SK-MEL-5 (cell line): ENCODE results near the gene CLCN6. TPM values are rescaled to one million over a fixed set of nuclear protein-coding genes. Genes with fewer than 3 reads are reported as not detected.

Experiments used
- DNase-seq: peaks from one replicate; pipeline ENCODE4 v3.0.0-alpha.2; 2016; ENCODE audit warnings: low read depth, low spot score
- in situ Hi-C: cut with HindIII; loops from 2 replicates; pipeline ENCODE4 v1.10.0; 2016; ENCODE audit warnings: low sequenced_read_pairs, high pct_unique_total_duplicates, low pct_unique_long_range_greater_than_20kb
- polyA plus RNA-seq, 2 experiments: library from polyadenylated mRNA; depleted of rRNA; stranded (reverse); fragments of >200 nt; gene quantifications; 2 replicates each; pipeline ENCODE4 v1.2.3, GENCODE V29; 2015
- total RNA-seq: library from RNA; depleted of rRNA; stranded (reverse); fragments of >200 nt; shearing (Covaris generic); gene quantifications from 2 replicates; pipeline ENCODE4 v1.2.3, GENCODE V29; 2014; rRNA removed

CLCN6 gene
- 6.2 and 7.9 TPM in 2 replicates for total RNA-seq
- 11.3 and 12.0 TPM in 2 replicates for polyA plus RNA-seq (2015; cell fraction: cytosol; rRNA removed)
- 67.9 and 117 TPM in 2 replicates for polyA plus RNA-seq (2015; cell fraction: nucleus; rRNA removed)

DNA sequence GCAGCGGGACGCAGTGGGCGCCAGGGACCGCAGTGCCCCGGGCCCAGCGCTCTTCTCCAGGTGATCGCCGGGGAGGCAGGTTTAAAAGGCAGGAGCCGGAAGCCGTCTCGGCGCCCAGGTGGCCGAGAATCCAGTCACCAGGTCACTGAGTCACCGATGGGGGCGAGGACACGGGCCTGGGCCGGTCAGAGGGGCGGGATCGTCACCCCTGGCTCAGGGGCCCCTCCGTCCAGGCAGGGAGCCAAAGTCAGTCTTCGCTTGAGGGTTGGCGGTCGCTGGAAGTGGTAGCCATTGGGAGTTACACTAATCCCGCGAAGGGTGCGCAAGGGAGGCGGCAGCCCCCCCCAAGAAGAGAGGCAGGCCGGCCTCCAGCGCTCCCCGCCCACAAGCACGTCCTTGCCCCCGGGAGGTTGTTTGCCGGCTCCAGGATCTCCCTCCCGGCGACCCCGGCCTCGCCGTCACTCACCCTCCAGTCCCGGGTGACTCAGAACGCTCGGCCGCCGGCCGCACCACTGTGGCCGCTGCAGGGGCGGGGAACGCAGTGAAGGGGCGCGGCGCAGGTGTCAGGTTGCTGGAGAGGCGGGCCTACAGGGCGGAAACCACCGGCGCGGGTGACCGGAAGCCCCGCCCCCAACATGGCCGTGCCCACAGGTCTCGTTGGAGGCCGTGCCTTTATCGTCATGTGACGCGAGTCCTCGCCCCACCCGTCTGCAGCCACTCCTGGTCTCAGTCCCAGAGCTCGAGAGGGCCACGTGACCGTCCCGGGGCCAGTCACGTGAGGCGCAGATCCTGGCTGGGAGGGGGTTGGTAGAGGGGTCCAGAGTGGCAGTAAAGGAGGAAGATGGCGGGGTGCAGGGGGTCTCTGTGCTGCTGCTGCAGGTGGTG lies at the start of gene CLCN6, which contains the start of gene MTHFR:
Gene CLCN6 (plus strand): TSS at position 770 of the 885 bp plus-strand sequence. CDS start 72 bp downstream, at position 842.
Gene MTHFR (minus strand): TSS at position 543 of the 885 bp plus-strand sequence. CDS start 2,848 bp downstream, outside the sequence.
- DNase-seq, result peak; percentile 98
- in situ Hi-C loops, result no loop called here

DNA sequence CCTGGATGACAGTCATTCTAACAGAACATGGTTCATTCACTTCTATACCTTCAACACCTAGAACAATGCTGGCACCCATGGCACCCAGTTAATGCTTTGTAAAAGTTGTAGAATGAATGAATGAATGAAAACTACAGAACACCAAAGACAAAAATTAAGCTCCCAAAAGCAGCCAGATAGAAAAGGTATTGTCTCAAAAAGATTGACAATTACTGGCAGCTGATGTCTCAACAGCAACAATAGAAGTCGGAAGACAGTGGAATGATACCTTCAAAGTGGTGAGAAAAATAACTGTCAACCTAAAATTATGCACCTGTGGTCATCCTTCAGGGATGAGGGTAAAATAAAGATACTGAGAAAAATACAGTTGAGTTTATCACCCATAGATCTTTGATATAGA lies 48.9 kb upstream of the CLCN6 start:
- DNase-seq, result no peak
- in situ Hi-C loops, result no loop called here

GRCh38 chr1:11759791-11760190 lies 46.2 kb upstream of the CLCN6 start:
- in situ Hi-C loops, result no loop called here
- no peak for DNase-seq

DNA sequence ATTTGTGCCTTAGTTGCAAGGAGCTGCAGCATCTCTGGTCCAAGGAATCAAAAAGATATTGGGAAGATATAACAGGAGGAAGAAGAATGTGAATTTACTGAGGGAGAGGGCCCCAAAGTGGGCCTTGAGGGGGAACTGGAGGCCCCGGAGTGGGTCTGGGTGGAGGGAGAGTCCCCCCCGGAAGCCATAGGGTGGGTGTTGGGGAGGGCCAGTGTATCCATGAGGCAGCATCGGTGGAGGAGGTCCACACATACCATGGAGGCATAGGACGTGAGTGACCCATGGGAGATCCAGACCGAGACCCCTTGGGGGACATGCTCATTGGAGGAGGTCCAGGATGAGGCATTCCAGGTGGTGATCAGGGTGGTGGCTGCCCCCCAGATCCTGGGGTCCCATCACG lies 44.7 kb upstream of the CLCN6 start:
- DNase-seq, result no peak
- in situ Hi-C loops, result no loop called here

DNA sequence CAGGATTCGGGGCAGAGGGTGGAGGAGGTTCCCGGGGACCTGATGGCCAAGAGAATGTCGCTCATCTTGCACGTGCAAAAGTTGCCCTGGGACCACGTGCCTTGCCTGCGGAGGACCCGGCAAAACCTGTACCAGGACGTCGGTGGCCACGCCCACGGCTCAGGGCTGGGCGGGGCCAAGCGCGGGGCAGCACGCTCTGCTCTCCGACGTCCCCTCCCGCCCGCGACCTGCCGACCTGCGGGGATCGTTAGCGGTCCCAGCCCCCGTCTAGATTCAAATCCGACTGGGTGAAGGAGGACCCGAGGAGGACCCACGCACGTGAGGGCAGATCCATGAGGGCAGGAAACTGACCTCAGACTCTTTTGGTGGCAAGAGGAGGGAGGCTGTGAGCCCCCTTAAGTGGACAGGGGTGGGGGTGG lies 44.0 kb upstream of the CLCN6 start, which contains the start of gene C1orf167:
Gene C1orf167 (plus strand): TSS at position 206 of the 419 bp plus-strand sequence. CDS start 2,208 bp downstream, outside the sequence.
- in situ Hi-C loops, result no loop called here
- no peak for DNase-seq

- in situ Hi-C loops, result no loop called here
- no peak for DNase-seq
Measured at GRCh38 chr1:11764115-11764514, 41.9 kb upstream of the CLCN6 start.

GRCh38 chr1:11764519-11764918 lies 41.5 kb upstream of the CLCN6 start:
- in situ Hi-C loops, result no loop called here
- no peak for DNase-seq

- in situ Hi-C loops, result no loop called here
- no peak for DNase-seq
Measured at GRCh38 chr1:11765661-11766428, 40.1 kb upstream of the CLCN6 start.

DNA sequence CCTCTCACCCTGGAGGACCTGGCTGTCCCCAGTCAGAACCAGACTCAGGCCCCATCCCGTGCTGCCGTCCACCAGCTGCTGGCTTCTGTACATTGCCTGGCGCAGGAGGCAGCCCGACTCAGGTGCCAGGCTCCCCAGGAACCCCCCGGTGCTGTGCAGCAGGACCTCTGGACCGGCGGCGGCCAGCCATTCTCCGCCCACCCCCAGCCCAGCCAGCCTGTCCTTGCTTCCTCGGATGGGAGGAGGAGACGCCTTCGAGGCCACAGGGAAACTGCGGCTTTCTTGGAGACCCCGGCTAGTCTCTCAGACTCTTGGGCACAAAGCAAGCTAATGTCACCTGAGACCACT lies 39.6 kb upstream of the CLCN6 start:
- in situ Hi-C loops, result no loop called here
- DNase-seq, result no peak

- in situ Hi-C loops, result no loop called here
- DNase-seq, result no peak
Measured at GRCh38 chr1:11767922-11768704, 37.9 kb upstream of the CLCN6 start.

DNA sequence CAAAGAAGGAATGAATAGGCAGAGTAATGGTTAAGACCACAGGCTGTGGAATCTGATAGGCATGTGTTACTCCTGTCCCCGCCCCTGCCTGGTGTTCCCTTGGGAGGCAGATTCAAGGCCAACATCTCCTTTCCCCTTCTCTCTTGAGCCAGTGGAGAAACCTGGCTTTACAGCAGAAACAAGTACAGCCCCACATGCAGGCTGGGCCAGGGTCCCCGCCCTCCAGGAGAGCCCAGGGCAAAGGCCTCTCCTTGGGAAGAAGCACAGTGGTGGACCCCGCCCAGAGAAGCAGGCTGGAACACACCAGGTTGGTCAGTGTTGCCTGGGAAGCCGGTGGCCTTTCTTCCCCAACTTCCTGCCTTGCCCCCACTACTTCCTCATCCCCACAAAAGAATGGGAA lies 37.2 kb upstream of the CLCN6 start:
- DNase-seq, result no peak
- in situ Hi-C loops, result no loop called here

DNA sequence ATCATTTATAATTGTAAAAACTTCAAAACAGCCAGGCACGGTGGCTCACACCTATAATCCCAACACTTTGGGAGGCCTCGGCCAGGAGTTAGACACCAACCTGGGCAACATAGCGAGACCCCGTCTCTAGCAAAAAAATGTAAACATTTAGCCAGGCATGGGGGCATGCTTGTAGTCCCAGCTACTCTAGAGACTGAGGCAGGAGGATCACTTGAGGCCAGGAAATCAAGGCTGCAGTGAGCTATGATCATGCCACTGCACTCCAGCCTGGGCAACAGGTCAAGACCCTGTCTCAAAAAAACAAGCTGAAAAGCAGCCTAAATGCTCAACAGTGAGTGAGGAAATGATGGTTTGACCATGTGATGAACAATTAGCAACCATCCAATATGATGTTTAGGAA lies 36.7 kb upstream of the CLCN6 start:
- in situ Hi-C loops, result no loop called here
- DNase-seq, result no peak

- in situ Hi-C loops, result no loop called here
Measured at GRCh38 chr1:11770011-11770410, 36.0 kb upstream of the CLCN6 start.

DNA sequence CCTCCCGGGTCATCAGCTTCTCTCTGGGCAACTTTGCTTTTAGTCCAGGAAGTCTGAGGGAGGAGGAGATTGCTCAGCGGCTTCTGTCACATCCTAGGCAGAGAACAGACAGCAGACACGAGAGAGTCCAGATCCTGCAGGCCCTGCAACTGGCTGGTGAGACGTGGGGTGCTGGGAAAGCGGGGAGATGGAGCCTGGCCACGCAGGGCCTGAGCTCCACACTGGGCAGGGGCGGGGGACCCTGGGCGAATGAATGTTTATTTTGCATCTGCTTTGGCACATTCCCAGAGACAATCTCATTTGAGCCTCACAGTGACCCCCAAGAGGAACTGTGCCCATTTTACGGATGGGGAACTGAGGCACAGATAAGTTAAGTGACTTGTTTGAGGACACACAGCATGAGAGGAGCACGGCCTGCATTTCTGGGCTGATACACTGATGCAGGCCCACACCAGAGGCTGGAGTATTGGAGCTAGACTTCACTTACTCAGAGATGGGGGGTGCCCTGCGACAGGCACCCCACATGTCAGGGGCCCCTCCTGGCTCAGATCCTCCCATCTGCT lies 34.4 kb upstream of the CLCN6 start:
- DNase-seq, result no peak
- in situ Hi-C loops, result no loop called here

More at GRCh38 chr1:11770011-11770410, 36.0 kb upstream of the CLCN6 start:
- no peak for DNase-seq

- no peak for DNase-seq
- in situ Hi-C loops, result no loop called here
Measured at GRCh38 chr1:11772458-11772857, 33.5 kb upstream of the CLCN6 start.

- DNase-seq, result no peak
Measured at GRCh38 chr1:11774753-11775152, 31.2 kb upstream of the CLCN6 start.

GRCh38 chr1:11777658-11778322 lies 28.2 kb upstream of the CLCN6 start:
- in situ Hi-C loops, result no loop called here
- no peak for DNase-seq

More at GRCh38 chr1:11774753-11775152, 31.2 kb upstream of the CLCN6 start:
- in situ Hi-C loops, result no loop called here
